Activated T-helper 2 cell treated with anti-CD3 and anti-CD28 coated beads, Interferon-gamma antibody, Interleukin-2, Interleukin-4, amounts not matched to agents 10 μg/mL and 5 μg/mL and 100 μg/mL, durations not matched to agents 14 hours and 24 hours and 36 hours (primary cell): ENCODE results near the gene CA9. TPM values are rescaled to one million over a fixed set of nuclear protein-coding genes. Genes with fewer than 3 reads are reported as not detected.

ENCODE experiments used
- DNase-seq: peaks from one replicate; pipeline ENCODE4 v3.0.0; 2021; ENCODE audit warnings: low spot score
- H3K27ac Mint-ChIP-seq: one replicate; pipeline ENCODE4 v1.8.0; 2021; ENCODE audit warnings: mixed read lengths
- H3K27me3 Mint-ChIP-seq: one replicate; pipeline ENCODE4 v1.8.0; 2021; ENCODE audit warnings: low read depth, mixed read lengths
- H3K36me3 Mint-ChIP-seq: one replicate; pipeline ENCODE4 v1.8.0; 2021; ENCODE audit warnings: low read depth, mixed read lengths
- H3K4me1 Mint-ChIP-seq: one replicate; pipeline ENCODE4 v1.8.0; 2021; ENCODE audit warnings: low read depth, mixed read lengths
- H3K4me3 Mint-ChIP-seq: one replicate; pipeline ENCODE4 v1.8.0; 2021; ENCODE audit warnings: low read depth, mild to moderate bottlenecking, moderate library complexity, mixed read lengths
- H3K9me3 Mint-ChIP-seq: one replicate; pipeline ENCODE4 v1.8.0; 2021; ENCODE audit warnings: mixed read lengths
- intact Hi-C: fragments of 100-400 bp; cut with micrococcal nuclease; formaldehyde crosslinking; loops from one replicate; pipeline ENCODE4 v1.15.1; 2023
- total RNA-seq: library from RNA; stranded (reverse); gene quantifications from 2 replicates; pipeline ENCODE4 v1.2.3, GENCODE V29; 2022

CA9 gene
- total RNA-seq, 1 donor from 2014 or later: 0.89 TPM

DNA sequence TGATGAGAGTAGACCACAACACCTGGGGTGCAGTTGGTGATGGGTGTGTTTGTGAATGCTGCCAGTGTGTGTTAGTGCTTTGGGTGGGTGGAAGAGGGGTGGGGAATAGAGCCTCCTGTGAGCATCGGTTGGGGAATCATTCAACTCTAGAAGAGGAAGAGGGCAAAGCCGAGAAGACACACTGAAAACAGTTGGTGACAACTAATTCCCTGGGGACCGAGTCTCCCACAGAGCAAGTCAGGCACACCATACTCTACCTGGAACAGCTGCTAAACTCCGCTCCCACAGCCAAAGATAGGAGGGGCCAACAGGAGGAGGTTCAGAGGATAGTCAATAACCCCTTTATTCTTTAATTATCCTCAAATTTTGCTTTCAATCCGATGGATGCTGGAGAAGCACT is 7.2 kb upstream of the CA9 start:
- peaks cover 16% of the 10 kb centered on the region for H3K36me3 Mint-ChIP-seq
- intact Hi-C loops: no loop called here
- no peak overlapping the region for H3K4me3 Mint-ChIP-seq
- no peaks in the 10 kb centered on the region for H3K9me3 Mint-ChIP-seq
- peaks cover 2% of the 10 kb centered on the region for H3K27me3 Mint-ChIP-seq
- no peak overlapping the region for H3K27ac Mint-ChIP-seq
- DNase-seq: no peak
- H3K4me1 Mint-ChIP-seq: peaks cover 35% of the 10 kb centered on the region

DNA sequence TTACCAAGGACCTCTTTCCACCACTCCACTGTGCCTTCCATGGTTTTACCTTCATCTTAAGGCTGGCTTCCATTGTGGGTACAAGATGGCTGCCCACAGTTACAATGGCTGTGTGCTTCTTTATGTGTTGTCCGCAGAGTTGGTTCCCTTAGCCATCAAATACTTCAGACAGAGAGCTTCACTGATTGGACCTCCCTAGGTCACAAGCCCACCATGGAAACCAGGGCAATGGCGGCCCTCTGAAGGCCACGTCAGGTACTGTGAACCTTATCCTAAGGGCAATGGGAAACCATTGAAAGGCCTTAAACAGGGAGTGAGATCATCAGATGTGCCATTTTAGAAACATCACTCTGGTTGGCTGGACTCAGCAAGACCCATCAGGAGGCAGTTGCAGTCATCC is 5.8 kb upstream of the CA9 start:
- Mint-ChIP-seq H3K4me1 (peaks cover 21% of the 10 kb centered on the region), H3K27ac (no peak overlapping the region), H3K27me3 (peaks cover 6% of the 10 kb centered on the region), H3K36me3 (peaks cover 5% of the 10 kb centered on the region), H3K9me3 (no peaks in the 10 kb centered on the region), H3K4me3 (no peak overlapping the region)
- DNase-seq: no peak
- intact Hi-C loops: no loop called here

DNA sequence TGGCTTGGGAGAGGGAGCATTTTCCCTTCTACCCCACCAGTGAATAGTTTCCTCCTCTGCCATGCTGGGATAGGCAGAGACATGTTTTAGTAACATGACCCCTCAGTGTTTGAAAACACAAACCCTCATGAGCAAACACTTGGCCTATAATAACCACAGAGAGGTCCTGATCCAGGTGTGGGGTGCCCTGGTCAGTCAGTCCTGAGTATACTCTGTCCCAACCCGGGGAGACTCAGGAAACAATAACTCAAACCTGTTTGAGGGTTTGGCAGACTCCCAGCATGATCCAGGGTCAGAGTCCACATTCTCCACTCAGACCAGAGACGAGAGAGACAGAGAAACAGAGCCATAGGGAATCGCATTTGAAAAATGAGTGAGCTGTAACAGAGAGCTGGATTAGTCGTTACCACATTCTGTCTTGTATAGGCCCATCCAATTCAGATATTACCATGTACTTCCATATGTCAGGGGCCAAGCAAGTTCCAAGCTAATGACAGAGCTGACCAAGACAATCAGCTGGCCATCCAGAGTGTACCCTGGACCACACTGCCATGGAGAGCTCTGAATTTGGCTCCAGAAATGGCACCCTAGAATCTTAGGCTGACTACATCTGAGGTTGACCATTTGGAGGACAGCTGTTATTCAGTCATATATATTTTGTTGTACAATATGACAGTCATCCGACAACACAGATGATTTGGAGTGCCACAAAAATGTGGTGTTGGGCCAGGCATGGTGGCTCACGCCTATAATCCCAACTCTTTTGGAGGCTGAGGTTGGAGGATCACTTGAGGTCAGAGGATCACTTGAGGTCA is 4.2 kb upstream of the CA9 start:
- Mint-ChIP-seq H3K9me3 (no peaks in the 10 kb centered on the region), H3K27ac (no peak overlapping the region), H3K4me1 (peaks cover 8% of the 10 kb centered on the region), H3K27me3 (peaks cover 17% of the 10 kb centered on the region), H3K36me3 (no peaks in the 10 kb centered on the region), H3K4me3 (no peak overlapping the region)
- intact Hi-C loops: no loop called here
- no peak for DNase-seq

DNA sequence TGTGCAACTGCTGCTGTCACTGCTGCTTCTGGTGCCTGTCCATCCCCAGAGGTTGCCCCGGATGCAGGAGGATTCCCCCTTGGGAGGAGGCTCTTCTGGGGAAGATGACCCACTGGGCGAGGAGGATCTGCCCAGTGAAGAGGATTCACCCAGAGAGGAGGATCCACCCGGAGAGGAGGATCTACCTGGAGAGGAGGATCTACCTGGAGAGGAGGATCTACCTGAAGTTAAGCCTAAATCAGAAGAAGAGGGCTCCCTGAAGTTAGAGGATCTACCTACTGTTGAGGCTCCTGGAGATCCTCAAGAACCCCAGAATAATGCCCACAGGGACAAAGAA is 265 bp downstream of the CA9 start:
- Mint-ChIP-seq H3K4me3 (no peak overlapping the region), H3K9me3 (no peaks in the 10 kb centered on the region), H3K27ac (no peak overlapping the region), H3K4me1 (peaks cover 5% of the 10 kb centered on the region), H3K36me3 (no peaks in the 10 kb centered on the region), H3K27me3 (peaks cover 30% of the 10 kb centered on the region)
- intact Hi-C loops: no loop called here
- no peak for DNase-seq

DNA sequence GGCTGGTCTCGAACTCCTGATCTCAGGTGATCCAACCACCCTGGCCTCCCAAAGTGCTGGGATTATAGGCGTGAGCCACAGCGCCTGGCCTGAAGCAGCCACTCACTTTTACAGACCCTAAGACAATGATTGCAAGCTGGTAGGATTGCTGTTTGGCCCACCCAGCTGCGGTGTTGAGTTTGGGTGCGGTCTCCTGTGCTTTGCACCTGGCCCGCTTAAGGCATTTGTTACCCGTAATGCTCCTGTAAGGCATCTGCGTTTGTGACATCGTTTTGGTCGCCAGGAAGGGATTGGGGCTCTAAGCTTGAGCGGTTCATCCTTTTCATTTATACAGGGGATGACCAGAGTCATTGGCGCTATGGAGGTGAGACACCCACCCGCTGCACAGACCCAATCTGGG is 1.5 kb downstream of the CA9 start:
- DNase-seq: no peak
- no peak overlapping the region for H3K27ac Mint-ChIP-seq
- H3K9me3 Mint-ChIP-seq: no peaks in the 10 kb centered on the region
- intact Hi-C loops: no loop called here
- peaks cover 32% of the 10 kb centered on the region for H3K27me3 Mint-ChIP-seq
- H3K36me3 Mint-ChIP-seq: no peaks in the 10 kb centered on the region
- H3K4me1 Mint-ChIP-seq: peaks cover 5% of the 10 kb centered on the region
- peak overlapping the region; percentile 17 for H3K4me3 Mint-ChIP-seq

DNA sequence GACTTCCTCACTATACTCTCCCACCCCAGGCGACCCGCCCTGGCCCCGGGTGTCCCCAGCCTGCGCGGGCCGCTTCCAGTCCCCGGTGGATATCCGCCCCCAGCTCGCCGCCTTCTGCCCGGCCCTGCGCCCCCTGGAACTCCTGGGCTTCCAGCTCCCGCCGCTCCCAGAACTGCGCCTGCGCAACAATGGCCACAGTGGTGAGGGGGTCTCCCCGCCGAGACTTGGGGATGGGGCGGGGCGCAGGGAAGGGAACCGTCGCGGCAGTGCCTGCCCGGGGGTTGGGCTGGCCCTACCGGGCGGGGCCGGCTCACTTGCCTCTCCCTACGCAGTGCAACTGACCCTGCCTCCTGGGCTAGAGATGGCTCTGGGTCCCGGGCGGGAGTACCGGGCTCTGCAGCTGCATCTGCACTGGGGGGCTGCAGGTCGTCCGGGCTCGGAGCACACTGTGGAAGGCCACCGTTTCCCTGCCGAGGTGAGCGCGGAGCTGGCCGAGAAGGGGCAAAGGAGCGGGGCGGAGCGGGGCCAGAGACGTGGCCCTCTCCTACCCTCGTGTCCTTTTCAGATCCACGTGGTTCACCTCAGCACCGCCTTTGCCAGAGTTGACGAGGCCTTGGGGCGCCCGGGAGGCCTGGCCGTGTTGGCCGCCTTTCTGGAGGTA is 2.1 kb downstream of the CA9 start:
- Mint-ChIP-seq H3K27me3 (peaks cover 30% of the 10 kb centered on the region), H3K9me3 (no peaks in the 10 kb centered on the region), H3K4me3 (peak overlapping the region; percentile 47), H3K4me1 (peaks cover 5% of the 10 kb centered on the region), H3K36me3 (no peaks in the 10 kb centered on the region), H3K27ac (no peak overlapping the region)
- DNase-seq: no peak
- intact Hi-C loops: no loop called here

DNA sequence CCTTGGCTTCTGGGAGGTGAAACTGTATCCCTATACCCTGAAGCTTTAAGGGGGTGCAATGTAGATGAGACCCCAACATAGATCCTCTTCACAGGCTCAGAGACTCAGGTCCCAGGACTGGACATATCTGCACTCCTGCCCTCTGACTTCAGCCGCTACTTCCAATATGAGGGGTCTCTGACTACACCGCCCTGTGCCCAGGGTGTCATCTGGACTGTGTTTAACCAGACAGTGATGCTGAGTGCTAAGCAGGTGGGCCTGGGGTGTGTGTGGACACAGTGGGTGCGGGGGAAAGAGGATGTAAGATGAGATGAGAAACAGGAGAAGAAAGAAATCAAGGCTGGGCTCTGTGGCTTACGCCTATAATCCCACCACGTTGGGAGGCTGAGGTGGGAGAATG is 5.4 kb downstream of the CA9 start:
- intact Hi-C loops: no loop called here

DNA sequence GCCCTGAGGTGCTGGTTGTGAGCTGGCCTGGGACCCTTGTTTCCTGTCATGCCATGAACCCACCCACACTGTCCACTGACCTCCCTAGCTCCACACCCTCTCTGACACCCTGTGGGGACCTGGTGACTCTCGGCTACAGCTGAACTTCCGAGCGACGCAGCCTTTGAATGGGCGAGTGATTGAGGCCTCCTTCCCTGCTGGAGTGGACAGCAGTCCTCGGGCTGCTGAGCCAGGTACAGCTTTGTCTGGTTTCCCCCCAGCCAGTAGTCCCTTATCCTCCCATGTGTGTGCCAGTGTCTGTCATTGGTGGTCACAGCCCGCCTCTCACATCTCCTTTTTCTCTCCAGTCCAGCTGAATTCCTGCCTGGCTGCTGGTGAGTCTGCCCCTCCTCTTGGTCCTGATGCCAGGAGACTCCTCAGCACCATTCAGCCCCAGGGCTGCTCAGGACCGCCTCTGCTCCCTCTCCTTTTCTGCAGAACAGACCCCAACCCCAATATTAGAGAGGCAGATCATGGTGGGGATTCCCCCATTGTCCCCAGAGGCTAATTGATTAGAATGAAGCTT is 6.1 kb downstream of the CA9 start:
- H3K4me1 Mint-ChIP-seq: peaks cover 3% of the 10 kb centered on the region
- no peak overlapping the region for H3K4me3 Mint-ChIP-seq
- H3K9me3 Mint-ChIP-seq: no peaks in the 10 kb centered on the region
- intact Hi-C loops: no loop called here
- no peak for DNase-seq
- H3K27me3 Mint-ChIP-seq: peaks cover 13% of the 10 kb centered on the region
- no peaks in the 10 kb centered on the region for H3K36me3 Mint-ChIP-seq
- no peak overlapping the region for H3K27ac Mint-ChIP-seq

More for the DNA sequence above, 5.4 kb downstream of the CA9 start:
- no peak overlapping the region for H3K4me3 Mint-ChIP-seq
- H3K4me1 Mint-ChIP-seq: peaks cover 5% of the 10 kb centered on the region
- H3K27me3 Mint-ChIP-seq: peaks cover 20% of the 10 kb centered on the region
- no peaks in the 10 kb centered on the region for H3K36me3 Mint-ChIP-seq
- DNase-seq: no peak
- no peaks in the 10 kb centered on the region for H3K9me3 Mint-ChIP-seq
- H3K27ac Mint-ChIP-seq: no peak overlapping the region

DNA sequence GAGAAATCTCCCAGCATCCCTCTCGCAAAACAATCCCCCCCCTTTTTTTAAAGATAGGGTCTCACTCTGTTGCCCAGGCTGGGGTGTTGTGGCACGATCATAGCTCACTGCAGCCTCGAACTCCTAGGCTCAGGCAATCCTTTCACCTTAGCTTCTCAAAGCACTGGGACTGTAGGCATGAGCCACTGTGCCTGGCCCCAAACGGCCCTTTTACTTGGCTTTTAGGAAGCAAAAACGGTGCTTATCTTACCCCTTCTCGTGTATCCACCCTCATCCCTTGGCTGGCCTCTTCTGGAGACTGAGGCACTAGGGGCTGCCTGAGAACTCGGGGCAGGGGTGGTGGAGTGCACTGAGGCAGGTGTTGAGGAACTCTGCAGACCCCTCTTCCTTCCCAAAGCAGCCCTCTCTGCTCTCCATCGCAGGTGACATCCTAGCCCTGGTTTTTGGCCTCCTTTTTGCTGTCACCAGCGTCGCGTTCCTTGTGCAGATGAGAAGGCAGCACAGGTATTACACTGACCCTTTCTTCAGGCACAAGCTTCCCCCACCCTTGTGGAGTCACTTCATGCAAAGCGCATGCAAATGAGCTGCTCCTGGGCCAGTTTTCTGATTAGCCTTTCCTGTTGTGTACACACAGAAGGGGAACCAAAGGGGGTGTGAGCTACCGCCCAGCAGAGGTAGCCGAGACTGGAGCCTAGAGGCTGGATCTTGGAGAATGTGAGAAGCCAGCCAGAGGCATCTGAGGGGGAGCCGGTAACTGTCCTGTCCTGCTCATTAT is 6.8 kb downstream of the CA9 start:
- intact Hi-C loops: no loop called here
- DNase-seq: no peak
- H3K4me1 Mint-ChIP-seq: peaks cover 3% of the 10 kb centered on the region
- H3K4me3 Mint-ChIP-seq: no peak overlapping the region
- no peaks in the 10 kb centered on the region for H3K9me3 Mint-ChIP-seq
- H3K36me3 Mint-ChIP-seq: no peaks in the 10 kb centered on the region
- H3K27me3 Mint-ChIP-seq: peaks cover 13% of the 10 kb centered on the region
- H3K27ac Mint-ChIP-seq: no peak overlapping the region

DNA sequence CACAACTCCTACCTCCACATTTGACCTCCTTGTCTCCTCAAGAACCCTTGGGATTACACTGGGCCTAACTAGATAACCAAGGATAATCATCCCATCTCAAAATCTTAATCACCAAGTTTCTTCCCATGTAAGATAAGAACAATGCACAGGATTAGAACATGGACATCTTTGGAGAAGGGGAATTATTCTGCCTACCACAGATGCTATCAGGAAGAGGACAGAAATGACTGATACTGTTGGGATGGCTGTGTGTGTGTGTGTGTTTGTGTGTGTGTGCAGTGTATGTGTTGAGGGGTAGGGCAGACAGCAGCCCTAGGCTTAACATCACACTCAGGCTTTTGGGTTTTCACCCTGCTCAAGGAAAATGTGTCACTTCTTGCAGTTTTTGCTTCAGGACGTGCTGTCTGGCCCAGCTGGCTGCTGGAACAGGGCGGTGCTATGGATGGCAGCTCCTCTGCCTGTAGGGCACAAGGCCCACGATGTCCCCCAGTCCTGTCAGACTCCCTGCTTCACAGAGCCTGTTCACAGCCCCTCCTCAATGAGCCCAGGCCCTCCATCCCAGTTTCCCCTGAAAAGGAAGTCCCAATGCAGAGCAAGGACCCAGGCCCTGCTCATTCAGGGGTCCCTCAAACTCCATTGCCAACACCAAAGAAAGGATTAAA is 7.7 kb downstream of the CA9 start:
- H3K27ac Mint-ChIP-seq: no peak overlapping the region
- H3K4me1 Mint-ChIP-seq: peaks cover under 1% of the 10 kb centered on the region
- no peaks in the 10 kb centered on the region for H3K36me3 Mint-ChIP-seq
- no peak for DNase-seq
- intact Hi-C loops: no loop called here
- H3K27me3 Mint-ChIP-seq: peaks cover 10% of the 10 kb centered on the region
- H3K9me3 Mint-ChIP-seq: no peaks in the 10 kb centered on the region
- H3K4me3 Mint-ChIP-seq: no peak overlapping the region

DNA sequence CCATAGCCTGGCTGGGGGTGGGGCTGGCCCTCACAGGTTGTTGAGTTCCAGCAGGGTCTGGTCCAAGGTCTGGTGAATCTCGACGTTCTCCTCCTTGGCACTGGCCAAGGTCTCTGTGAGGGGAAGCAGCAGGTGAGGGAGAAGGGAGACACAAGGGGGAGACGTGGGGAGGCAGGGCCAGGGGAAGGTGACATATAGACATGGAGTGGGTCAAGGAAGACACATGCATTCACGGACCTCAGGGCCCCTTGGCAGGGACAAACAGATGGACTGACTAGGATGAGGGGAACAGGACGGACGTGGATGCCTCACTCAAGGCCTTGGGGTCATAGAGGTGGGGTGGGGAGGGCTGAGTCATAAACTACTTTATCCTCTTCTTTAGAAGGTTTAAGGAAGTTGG is 8.3 kb downstream of the CA9 start:
- no peak for DNase-seq
- peaks cover 7% of the 10 kb centered on the region for H3K27me3 Mint-ChIP-seq
- no peak overlapping the region for H3K27ac Mint-ChIP-seq
- H3K4me1 Mint-ChIP-seq: no peaks in the 10 kb centered on the region
- no peaks in the 10 kb centered on the region for H3K9me3 Mint-ChIP-seq
- intact Hi-C loops: no loop called here
- H3K36me3 Mint-ChIP-seq: no peaks in the 10 kb centered on the region
- H3K4me3 Mint-ChIP-seq: no peak overlapping the region

DNA sequence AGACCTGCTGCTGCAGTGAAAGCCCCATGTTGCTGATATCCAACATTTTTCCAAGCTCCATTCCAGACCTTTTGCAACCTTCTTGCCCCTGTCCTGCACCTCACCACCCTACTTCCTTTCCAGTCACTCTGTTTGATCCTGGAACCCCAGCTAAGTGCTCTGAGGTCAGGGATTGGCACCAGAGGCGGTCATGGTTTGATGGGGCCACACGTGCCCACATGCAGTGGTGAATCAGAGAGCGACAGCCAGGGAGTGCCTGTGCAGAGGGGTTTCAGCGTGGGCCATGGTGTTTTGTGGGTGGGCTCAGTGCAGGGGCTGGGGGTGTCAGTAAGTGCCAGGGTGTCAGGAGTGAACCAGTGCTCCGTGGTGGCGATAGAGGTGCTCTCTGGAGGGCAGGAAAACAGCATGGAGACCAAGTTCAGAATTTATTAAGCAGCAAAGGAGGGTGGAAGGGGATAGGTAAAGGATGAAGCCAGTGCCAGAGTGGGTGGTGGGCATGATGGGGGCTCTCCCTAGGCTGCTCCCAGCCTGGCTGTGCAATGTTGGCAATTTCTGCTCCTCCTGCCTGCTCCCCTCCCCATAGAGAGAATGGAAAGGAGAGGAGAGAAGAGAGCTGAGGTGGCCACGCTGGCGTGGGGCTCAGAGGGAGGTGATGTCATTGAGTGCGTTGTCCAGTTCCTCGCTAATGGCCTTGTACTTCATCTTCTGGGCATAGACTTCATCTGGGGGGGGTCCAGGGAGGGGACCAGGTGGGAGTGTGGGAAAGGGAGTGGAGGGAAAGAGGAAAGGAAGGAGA is 9.0 kb downstream of the CA9 start:
- Mint-ChIP-seq H3K27ac (no peak overlapping the region), H3K9me3 (no peaks in the 10 kb centered on the region), H3K4me1 (no peaks in the 10 kb centered on the region), H3K36me3 (no peaks in the 10 kb centered on the region), H3K27me3 (peaks cover 2% of the 10 kb centered on the region), H3K4me3 (no peak overlapping the region)
- intact Hi-C loops: no loop called here
- DNase-seq: no peak
